HepG2 (cell line): Measurements from ENCODE around the gene PAM16. TPM values are rescaled to one million over a fixed set of nuclear protein-coding genes. Genes with fewer than 3 reads are reported as not detected.
A peak's percentile ranks its signal among the peaks of the same experiment; 100 is the strongest.
"Not testable (repeated sequence)": the region's sequence is repeated elsewhere in the genome, so short reads cannot be mapped to it uniquely, and the experiment has no call there.

Experiments
- ATAC-seq: fragments of 200-7000 bp; cut with Tn5 transposase; 3 replicates; pipeline ENCODE4 v1.9.1; 2020; ENCODE audit warnings: mild to moderate bottlenecking, moderate library complexity
- BruUV-seq: library from RNA; stranded (reverse); fragments of 400-500 nt; replicated peaks from 2 replicates; lab custom pipeline; 2021; lab: Mats Ljungman, UMichigan
- CTCF ChIA-PET: fragments of 300-600 bp; formaldehyde crosslinking; extraction: SDS; loops from one replicate; lab custom pipeline; 2021; ENCODE audit warnings: low total read pairs, inconsistent platforms, low intra/inter-chr PET ratio; lab: Yijun Ruan, JAX
- POLR2A ChIA-PET: fragments of 350-600 bp; sonication (Branson Sonifier 250); formaldehyde crosslinking; loops from one replicate; lab custom pipeline; 2020; ENCODE audit warnings: antibody characterized with exemption, inconsistent platforms; lab: Yijun Ruan, JAX
- DNase-seq: peaks from one replicate; pipeline ENCODE4 v3.0.0-alpha.2; 2015; ENCODE audit warnings: low spot score
- FAIRE-seq: peaks from 3 replicates; lab custom pipeline; 2011; peaks lifted over from hg19 to GRCh38; lab: Jason Lieb, UNC
- H2AFZ ChIP-seq: one replicate; pipeline ENCODE4 v1.6.1; 2011; ENCODE audit warnings: low read length, inconsistent platforms
- H3K27ac ChIP-seq: fragments of 300-600 bp; 3 replicates; pipeline ENCODE4 v1.8.0; 2011; ENCODE audit warnings: mixed run types, mild to moderate bottlenecking, mixed read lengths, low read length, inconsistent platforms; ENCODE audit not compliant: insufficient read depth; ENCODE audit errors: extremely low read length
- H3K27me3 ChIP-seq, 2 experiments: fragments of 200-600 bp in 1 of 2; 2 replicates in 1 of 2; 3 replicates in 1 of 2; pipeline versions ENCODE4 v1.6.0 to v1.8.0; 2011; ENCODE audit warnings: low read length in 2 of 2, mild to moderate bottlenecking in 2 of 2, moderate library complexity in 2 of 2, inconsistent platforms in 1 of 2; ENCODE audit not compliant: insufficient read depth in 2 of 2, control insufficient read depth in 1 of 2
- H3K36me3 ChIP-seq, 2 experiments: fragments of 200-600 bp in 1 of 2; replicated peaks in 1 of 2; 2 replicates in 1 of 2; 3 replicates in 1 of 2; pipeline versions ENCODE4 v1.5.1 to v1.8.0; 2011; ENCODE audit warnings: low read length in 2 of 2, inconsistent platforms in 1 of 2; ENCODE audit not compliant: insufficient read depth in 2 of 2, control insufficient read depth in 1 of 2
- H3K4me1 ChIP-seq: 2 replicates; pipeline ENCODE4 v1.5.1; 2012; ENCODE audit warnings: low read length, inconsistent platforms; ENCODE audit not compliant: insufficient read depth
- H3K4me2 ChIP-seq: 2 replicates; pipeline ENCODE4 v1.6.0; 2011; ENCODE audit warnings: low read depth, low read length, inconsistent platforms
- H3K4me3 ChIP-seq, 3 experiments: fragments of 200-600 bp in 1 of 3; sonication (generic), shearing (Covaris generic) in 1 of 3; replicated peaks in 1 of 3; 2 replicates each; pipeline ENCODE4 v1.5.1; 2011 to 2016; ENCODE audit warnings: low read length in 3 of 3, inconsistent platforms in 2 of 3, low read depth in 2 of 3, mild to moderate bottlenecking in 2 of 3, control low read depth in 1 of 3, mixed read lengths in 1 of 3; ENCODE audit not compliant: insufficient read depth in 1 of 3
- H3K79me2 ChIP-seq: one replicate; pipeline ENCODE4 v1.6.1; 2011; ENCODE audit warnings: low read length, inconsistent platforms; ENCODE audit not compliant: insufficient read depth
- H3K9ac ChIP-seq: 2 replicates; pipeline ENCODE4 v1.6.0; 2011; ENCODE audit warnings: mild to moderate bottlenecking, low read depth, low read length, inconsistent platforms; ENCODE audit not compliant: insufficient read depth
- H3K9me3 ChIP-seq: 2 replicates; pipeline ENCODE4 v1.5.1; 2012; ENCODE audit warnings: mild to moderate bottlenecking, low read length
- H4K20me1 ChIP-seq: 2 replicates; pipeline ENCODE4 v1.6.0; 2011; ENCODE audit warnings: inconsistent platforms, mild to moderate bottlenecking, low read length, moderate library complexity; ENCODE audit not compliant: insufficient read depth
- AGO2 ChIP-seq: fragments of 200-400 bp; formaldehyde crosslinking; optimal IDR thresholded peaks from 2 replicates; pipeline ENCODE3; 2017; ENCODE audit warnings: mild to moderate bottlenecking, low read depth, low read length, moderate library complexity
- ATF6 ChIP-seq: sonication (generic); formaldehyde crosslinking; conservative IDR thresholded peaks from 2 replicates; pipeline ENCODE4 v1.4.0; 2020; ENCODE audit warnings: missing genetic modification reagents
- BORCS8-MEF2B ChIP-seq: sonication (generic); formaldehyde crosslinking; IDR thresholded peaks from 2 replicates; pipeline ENCODE4 v1.8.0; 2022; ENCODE audit warnings: mild to moderate bottlenecking, missing genetic modification reagents
- GATA4 ChIP-seq: sonication (generic); IDR thresholded peaks from 2 replicates; pipeline ENCODE4 v1.6.1; 2016; ENCODE audit warnings: antibody characterized with exemption, low read depth, borderline replicate concordance
- HOXA9 ChIP-seq: sonication (generic); formaldehyde crosslinking; IDR thresholded peaks from 2 replicates; pipeline ENCODE4 v1.8.1; 2022; ENCODE audit warnings: missing genetic modification reagents, mild to moderate bottlenecking, moderate library complexity, borderline replicate concordance
- PCBP2 ChIP-seq: fragments of 200-400 bp; formaldehyde crosslinking; optimal IDR thresholded peaks from 2 replicates; pipeline ENCODE3; 2018; ENCODE audit warnings: low read length, low read depth; ENCODE audit not compliant: poor library complexity, severe bottlenecking
- RBM22 ChIP-seq: fragments of 200-400 bp; formaldehyde crosslinking; optimal IDR thresholded peaks from 2 replicates; pipeline ENCODE3; 2017; ENCODE audit warnings: mild to moderate bottlenecking, low read length, moderate library complexity
- RFXAP ChIP-seq: sonication (generic); formaldehyde crosslinking; IDR thresholded peaks from 2 replicates; pipeline ENCODE4 v1.4.0; 2020; ENCODE audit warnings: missing genetic modification reagents, borderline replicate concordance
- SSRP1 ChIP-seq: IDR thresholded peaks from 2 replicates; pipeline ENCODE4 v1.6.1; 2016; ENCODE audit warnings: control low read depth
- TBP ChIP-seq: sonication (generic); formaldehyde crosslinking; IDR thresholded peaks from 2 replicates; pipeline ENCODE4 v1.5.0; 2020; ENCODE audit warnings: missing genetic modification reagents
- ZBTB46 ChIP-seq: sonication (generic); formaldehyde crosslinking; IDR thresholded peaks from 2 replicates; pipeline ENCODE4 v1.4.0; 2020; ENCODE audit warnings: mild to moderate bottlenecking, missing genetic modification reagents, borderline replicate concordance
- ZC3H4 ChIP-seq: sonication (generic); formaldehyde crosslinking; IDR thresholded peaks from 2 replicates; pipeline ENCODE4 v1.4.0; 2020; ENCODE audit warnings: missing genetic modification reagents, borderline replicate concordance
- ZIK1 ChIP-seq: sonication (generic); formaldehyde crosslinking; IDR thresholded peaks from 2 replicates; pipeline ENCODE4 v1.5.0; 2020; ENCODE audit warnings: mild to moderate bottlenecking, low read depth, missing genetic modification reagents, borderline replicate concordance
- WGBS: methylation state at CpG from one replicate; pipeline ENCODE4 v1.1.6; 2017; ENCODE audit warnings: low lambda C conversion rate; 5-methylcytosine and 5-hydroxymethylcytosine counted together
- in situ Hi-C: cut with HindIII; loops from 2 replicates; pipeline ENCODE4 v1.10.0; 2017; ENCODE audit warnings: low pct_unique_long_range_greater_than_20kb; ENCODE audit not compliant: extremely low pct_ligation_motif_present
- intact Hi-C: fragments of 100-400 bp; cut with micrococcal nuclease; formaldehyde crosslinking; loops from one replicate; pipeline ENCODE4 v1.10.0; 2022; ENCODE audit not compliant: unreplicated experiment
- polyA plus RNA-seq, 8 experiments: library from polyadenylated mRNA; depleted of rRNA in 3 of 8; stranded (reverse) in 7 of 8; unstranded in 1 of 8; fragments of >200 nt; fragmentation: Illumina TruSeq in 4 of 8; extraction: Trizol in 4 of 8; gene quantifications; 2 replicates each; pipeline versions ENCODE4 v1.2.1 to v1.2.3, GENCODE V29; 2011 to 2016; ENCODE audit warnings: low read depth in 4 of 8, missing spikeins in 1 of 8, mixed read lengths in 1 of 8; ENCODE audit not compliant: insufficient read depth in 1 of 8
- total RNA-seq, 5 experiments: library from RNA; depleted of rRNA; stranded (reverse); fragments of >200 nt; fragmentation: Illumina TruSeq; extraction: Trizol; gene quantifications; 2 replicates each; pipeline ENCODE4 v1.2.3, GENCODE V29; 2016; ENCODE audit warnings: low read depth in 1 of 5

PAM16 gene
- total and polyA plus RNA-seq, 2 of the 13 experiments (the other 11 are each of a cell fraction or from before 2014, with no cell fraction given): 51.5 to 51.8 TPM

GRCh38 chr16:4344300-4344982, 6.7 kb downstream of the PAM16 start:
- ATAC-seq: not testable (repeated sequence)

GRCh38 chr16:4342866-4343744, 8.0 kb downstream of the PAM16 start:
- Histone ChIP-seq H3K79me2 (peaks cover 30% of the 10 kb centered on the region), H2AFZ (no peak overlapping the region), H3K27me3 (no peaks in the 10 kb centered on the region), H3K36me3 (peaks cover 6 to 32% of the 10 kb centered on the region in 2 experiments; a peak in 3 of 5 replicates), H3K4me3 (no peak overlapping the region), H3K9me3 (no peaks in the 10 kb centered on the region), H3K27ac (no peak overlapping the region), H3K4me2 (no peak overlapping the region), H3K9ac (no peak overlapping the region), H4K20me1 (peaks cover 15% of the 10 kb centered on the region), H3K4me1 (peaks cover 36% of the 10 kb centered on the region)
- ChIA-PET CTCF (no interaction called here), POLR2A (no interaction called here)
- FAIRE-seq: no peak
- 90% methylated on average over 10 of the region's 21 CpGs for WGBS
- in situ Hi-C loops: no loop called here
- BruUV-seq: no TSS peak
- no peak for DNase-seq
- intact Hi-C loops: no loop called here
- ATAC-seq: no peak
- TF ChIP-seq GATA4: no peak
- TF ChIP-seq TBP (CRISPR knock-in tag): no peak
- no peak for TF ChIP-seq ZC3H4 (CRISPR knock-in tag)
- no peak for TF ChIP-seq HOXA9 (CRISPR knock-in tag)
- no peak for TF ChIP-seq RFXAP (CRISPR knock-in tag)
- TF ChIP-seq AGO2: no peak
- no peak for TF ChIP-seq BORCS8-MEF2B
- no peak for TF ChIP-seq ATF6 (CRISPR knock-in tag)
- TF ChIP-seq ZBTB46: no peak
- no peak for TF ChIP-seq ZIK1 (CRISPR knock-in tag)

More at GRCh38 chr16:4344300-4344982, 6.7 kb downstream of the PAM16 start:
- TF ChIP-seq PCBP2 (peak; percentile 77), RBM22 (peak; percentile 57), SSRP1 (CRISPR knock-in tag) (peak; percentile 55; the same call in 1 of the 2 replicates)
- in situ Hi-C loops, FAIRE-seq, H3K9me3 ChIP-seq, H3K27me3 ChIP-seq, DNase-seq, intact Hi-C loops, CTCF ChIA-PET, H2AFZ ChIP-seq, BruUV-seq: not testable (repeated sequence)
- Histone ChIP-seq H3K9ac (peak overlapping the region; percentile 81), H3K4me3 (peak overlapping the region in 2 of 3 experiments; percentile 5 to 74; a peak in 4 of 6 replicates), H3K79me2 (peaks cover 38% of the 10 kb centered on the region), H3K4me1 (peaks cover 50% of the 10 kb centered on the region), H3K36me3 (peaks cover 6 to 25% of the 10 kb centered on the region in 2 experiments; a peak in 3 of 5 replicates), H3K27ac (peak overlapping the region; percentile 88), H4K20me1 (peaks cover 17% of the 10 kb centered on the region), H3K4me2 (peak overlapping the region; percentile 90)
- WGBS: 50% methylated on average over 10 of the region's 10 CpGs
- POLR2A ChIA-PET: interaction anchor here (0.8 to 2.7 kb wide), 5 partner anchors 20 to 73 kb away, joined by 3 to 11 read pairs (median 4); partner anchors contain the start of gene TFAP4
